HepG2 (cell line): Measurements from ENCODE around the gene CD300LF. TPM values are rescaled to one million over a fixed set of nuclear protein-coding genes. Genes with fewer than 3 reads are reported as not detected.

ENCODE experiments used
- BRF2 ChIP-seq: sonication (generic); formaldehyde crosslinking; IDR thresholded peaks from 2 replicates; pipeline ENCODE4 v1.8.1; 2022; ENCODE audit warnings: mild to moderate bottlenecking, missing genetic modification reagents
- FOXA1 ChIP-seq, 2 experiments: fragments of 450-650 bp in 1 of 2; sonication (generic) in 1 of 2; formaldehyde crosslinking in 1 of 2; IDR thresholded peaks; 2 replicates each; pipeline versions ENCODE4 v1.4.0 to v1.6.1; 2016 to 2020; ENCODE audit warnings: missing genetic modification reagents in 1 of 2
- FOXC1 ChIP-seq: sonication (generic); formaldehyde crosslinking; IDR thresholded peaks from 2 replicates; pipeline ENCODE4 v1.8.0; 2022; ENCODE audit warnings: mild to moderate bottlenecking, missing genetic modification reagents, borderline replicate concordance
- LCORL ChIP-seq, 2 experiments: fragments of 450-650 bp in 1 of 2; sonication (generic) in 1 of 2; formaldehyde crosslinking in 1 of 2; IDR thresholded peaks; 2 replicates each; pipeline versions ENCODE4 v1.5.0 to v1.6.1; 2017 to 2020; ENCODE audit warnings: antibody characterized with exemption in 1 of 2, missing genetic modification reagents in 1 of 2
- NAIF1 ChIP-seq: sonication (generic); formaldehyde crosslinking; IDR thresholded peaks from 2 replicates; pipeline ENCODE4 v1.5.0; 2020; ENCODE audit warnings: mild to moderate bottlenecking, missing genetic modification reagents, borderline replicate concordance
- PITX1 ChIP-seq: sonication (generic); formaldehyde crosslinking; IDR thresholded peaks from 2 replicates; pipeline ENCODE4 v1.5.1; 2020; ENCODE audit warnings: mild to moderate bottlenecking, missing genetic modification reagents
- SRF ChIP-seq: IDR thresholded peaks from 2 replicates; pipeline ENCODE4 v1.6.1; 2011; ENCODE audit warnings: mild to moderate bottlenecking, low read depth, low read length, moderate library complexity
- YY1 ChIP-seq: IDR thresholded peaks from 2 replicates; pipeline ENCODE4 v1.6.1; 2011; ENCODE audit warnings: low read length, low read depth, moderate library complexity, mild to moderate bottlenecking; ENCODE audit not compliant: insufficient read depth, insufficient replicate concordance
- ZBTB3 ChIP-seq: sonication (generic); formaldehyde crosslinking; IDR thresholded peaks from 2 replicates; pipeline ENCODE4 v1.4.0; 2020; ENCODE audit warnings: low read depth, mild to moderate bottlenecking, moderate library complexity, missing genetic modification reagents, borderline replicate concordance
- ZFX ChIP-seq: sonication (generic); formaldehyde crosslinking; IDR thresholded peaks from 2 replicates; pipeline ENCODE4 v1.4.0; 2020; ENCODE audit warnings: mild to moderate bottlenecking, low read depth, missing genetic modification reagents, moderate library complexity
- ZNF143 ChIP-seq: sonication (generic); formaldehyde crosslinking; IDR thresholded peaks from 2 replicates; pipeline ENCODE4 v1.4.0; 2020; ENCODE audit warnings: missing genetic modification reagents
- ZNF3 ChIP-seq: IDR thresholded peaks from 2 replicates; pipeline ENCODE4 v1.7.0; 2017; ENCODE audit warnings: inconsistent platforms
- ZNF333 ChIP-seq: sonication (generic); formaldehyde crosslinking; IDR thresholded peaks from 2 replicates; pipeline ENCODE4 v1.4.0; 2020; ENCODE audit warnings: mild to moderate bottlenecking, missing genetic modification reagents, borderline replicate concordance
- ZNF501 ChIP-seq: sonication (generic); formaldehyde crosslinking; IDR thresholded peaks from 2 replicates; pipeline ENCODE4 v1.5.1; 2020; ENCODE audit warnings: mild to moderate bottlenecking, moderate library complexity, missing genetic modification reagents
- ZNF619 ChIP-seq: sonication (generic); formaldehyde crosslinking; IDR thresholded peaks from 2 replicates; pipeline ENCODE4 v1.4.0; 2020; ENCODE audit warnings: mild to moderate bottlenecking, missing genetic modification reagents
- ZNF768 ChIP-seq: sonication (generic); formaldehyde crosslinking; IDR thresholded peaks from 2 replicates; pipeline ENCODE4 v1.4.0; 2020; ENCODE audit warnings: missing genetic modification reagents
- polyA plus RNA-seq, 8 experiments: library from polyadenylated mRNA; depleted of rRNA in 3 of 8; stranded (reverse) in 7 of 8; unstranded in 1 of 8; fragments of >200 nt; fragmentation: Illumina TruSeq in 4 of 8; extraction: Trizol in 4 of 8; gene quantifications; 2 replicates each; pipeline versions ENCODE4 v1.2.1 to v1.2.3, GENCODE V29; 2011 to 2016; ENCODE audit warnings: low read depth in 4 of 8, missing spikeins in 1 of 8, mixed read lengths in 1 of 8; ENCODE audit not compliant: insufficient read depth in 1 of 8
- total RNA-seq, 5 experiments: library from RNA; depleted of rRNA; stranded (reverse); fragments of >200 nt; fragmentation: Illumina TruSeq; extraction: Trizol; gene quantifications; 2 replicates each; pipeline ENCODE4 v1.2.3, GENCODE V29; 2016; ENCODE audit warnings: low read depth in 1 of 5
- TF ChIP-seq, protein P1 (sequence below): sonication (generic); formaldehyde crosslinking; IDR thresholded peaks from 2 replicates; pipeline ENCODE4 v1.4.0; 2020; ENCODE audit warnings: missing genetic modification reagents
- TF ChIP-seq, protein P2 (sequence below): sonication (generic); formaldehyde crosslinking; IDR thresholded peaks from 2 replicates; pipeline ENCODE4 v1.4.0; 2020; ENCODE audit warnings: missing genetic modification reagents
- TF ChIP-seq, protein P3 (sequence below): sonication (generic); formaldehyde crosslinking; conservative IDR thresholded peaks from 2 replicates; pipeline ENCODE4 v1.4.0; 2020; ENCODE audit warnings: mild to moderate bottlenecking, missing genetic modification reagents, moderate library complexity
- TF ChIP-seq, protein P4 (sequence below): sonication (generic); formaldehyde crosslinking; IDR thresholded peaks from 2 replicates; pipeline ENCODE4 v1.5.0; 2020; ENCODE audit warnings: mild to moderate bottlenecking, missing genetic modification reagents

Gene CD300LF
- total and polyA plus RNA-seq, 2 of the 13 experiments (the other 11 are each of a cell fraction or from before 2014, with no cell fraction given): not detected

- TF ChIP-seq, protein P1, sequence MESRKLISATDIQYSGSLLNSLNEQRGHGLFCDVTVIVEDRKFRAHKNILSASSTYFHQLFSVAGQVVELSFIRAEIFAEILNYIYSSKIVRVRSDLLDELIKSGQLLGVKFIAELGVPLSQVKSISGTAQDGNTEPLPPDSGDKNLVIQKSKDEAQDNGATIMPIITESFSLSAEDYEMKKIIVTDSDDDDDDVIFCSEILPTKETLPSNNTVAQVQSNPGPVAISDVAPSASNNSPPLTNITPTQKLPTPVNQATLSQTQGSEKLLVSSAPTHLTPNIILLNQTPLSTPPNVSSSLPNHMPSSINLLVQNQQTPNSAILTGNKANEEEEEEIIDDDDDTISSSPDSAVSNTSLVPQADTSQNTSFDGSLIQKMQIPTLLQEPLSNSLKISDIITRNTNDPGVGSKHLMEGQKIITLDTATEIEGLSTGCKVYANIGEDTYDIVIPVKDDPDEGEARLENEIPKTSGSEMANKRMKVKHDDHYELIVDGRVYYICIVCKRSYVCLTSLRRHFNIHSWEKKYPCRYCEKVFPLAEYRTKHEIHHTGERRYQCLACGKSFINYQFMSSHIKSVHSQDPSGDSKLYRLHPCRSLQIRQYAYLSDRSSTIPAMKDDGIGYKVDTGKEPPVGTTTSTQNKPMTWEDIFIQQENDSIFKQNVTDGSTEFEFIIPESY: no peak
- TF ChIP-seq SRF (no peak), YY1 (no peak), NAIF1 (CRISPR knock-in tag) (no peak), ZNF143 (CRISPR knock-in tag) (no peak), FOXA1 (IDR thresholded peaks at IDR 0.05) (no peak), FOXA1 (CRISPR knock-in tag; IDR thresholded peaks at IDR 0.05) (no peak), FOXC1 (CRISPR knock-in tag) (0 out of 2 replicates have a peak, but pooled peaks have one; percentile 17), PITX1 (CRISPR knock-in tag) (no peak), ZBTB3 (CRISPR knock-in tag) (0 out of 2 replicates have a peak, but pooled peaks have one; percentile 9), ZNF501 (CRISPR knock-in tag) (0 out of 2 replicates have a peak, but pooled peaks have one; percentile 15), ZNF768 (CRISPR knock-in tag) (no peak), LCORL (IDR thresholded peaks at IDR 0.05) (no peak), LCORL (CRISPR knock-in tag; IDR thresholded peaks at IDR 0.05) (0 out of 2 replicates have a peak, but pooled peaks have one; percentile 59), ZNF619 (CRISPR knock-in tag) (no peak), ZNF333 (no peak), BRF2 (CRISPR knock-in tag) (no peak), ZNF3 (CRISPR knock-in tag) (0 out of 2 replicates have a peak, but pooled peaks have one; percentile 3), ZFX (CRISPR knock-in tag) (no peak)
- TF ChIP-seq, protein P2, sequence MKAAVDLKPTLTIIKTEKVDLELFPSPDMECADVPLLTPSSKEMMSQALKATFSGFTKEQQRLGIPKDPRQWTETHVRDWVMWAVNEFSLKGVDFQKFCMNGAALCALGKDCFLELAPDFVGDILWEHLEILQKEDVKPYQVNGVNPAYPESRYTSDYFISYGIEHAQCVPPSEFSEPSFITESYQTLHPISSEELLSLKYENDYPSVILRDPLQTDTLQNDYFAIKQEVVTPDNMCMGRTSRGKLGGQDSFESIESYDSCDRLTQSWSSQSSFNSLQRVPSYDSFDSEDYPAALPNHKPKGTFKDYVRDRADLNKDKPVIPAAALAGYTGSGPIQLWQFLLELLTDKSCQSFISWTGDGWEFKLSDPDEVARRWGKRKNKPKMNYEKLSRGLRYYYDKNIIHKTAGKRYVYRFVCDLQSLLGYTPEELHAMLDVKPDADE (CRISPR knock-in tag): no peak
- TF ChIP-seq, protein P3, sequence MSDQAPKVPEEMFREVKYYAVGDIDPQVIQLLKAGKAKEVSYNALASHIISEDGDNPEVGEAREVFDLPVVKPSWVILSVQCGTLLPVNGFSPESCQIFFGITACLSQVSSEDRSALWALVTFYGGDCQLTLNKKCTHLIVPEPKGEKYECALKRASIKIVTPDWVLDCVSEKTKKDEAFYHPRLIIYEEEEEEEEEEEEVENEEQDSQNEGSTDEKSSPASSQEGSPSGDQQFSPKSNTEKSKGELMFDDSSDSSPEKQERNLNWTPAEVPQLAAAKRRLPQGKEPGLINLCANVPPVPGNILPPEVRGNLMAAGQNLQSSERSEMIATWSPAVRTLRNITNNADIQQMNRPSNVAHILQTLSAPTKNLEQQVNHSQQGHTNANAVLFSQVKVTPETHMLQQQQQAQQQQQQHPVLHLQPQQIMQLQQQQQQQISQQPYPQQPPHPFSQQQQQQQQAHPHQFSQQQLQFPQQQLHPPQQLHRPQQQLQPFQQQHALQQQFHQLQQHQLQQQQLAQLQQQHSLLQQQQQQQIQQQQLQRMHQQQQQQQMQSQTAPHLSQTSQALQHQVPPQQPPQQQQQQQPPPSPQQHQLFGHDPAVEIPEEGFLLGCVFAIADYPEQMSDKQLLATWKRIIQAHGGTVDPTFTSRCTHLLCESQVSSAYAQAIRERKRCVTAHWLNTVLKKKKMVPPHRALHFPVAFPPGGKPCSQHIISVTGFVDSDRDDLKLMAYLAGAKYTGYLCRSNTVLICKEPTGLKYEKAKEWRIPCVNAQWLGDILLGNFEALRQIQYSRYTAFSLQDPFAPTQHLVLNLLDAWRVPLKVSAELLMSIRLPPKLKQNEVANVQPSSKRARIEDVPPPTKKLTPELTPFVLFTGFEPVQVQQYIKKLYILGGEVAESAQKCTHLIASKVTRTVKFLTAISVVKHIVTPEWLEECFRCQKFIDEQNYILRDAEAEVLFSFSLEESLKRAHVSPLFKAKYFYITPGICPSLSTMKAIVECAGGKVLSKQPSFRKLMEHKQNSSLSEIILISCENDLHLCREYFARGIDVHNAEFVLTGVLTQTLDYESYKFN (CRISPR knock-in tag): no peak
- TF ChIP-seq, protein P4, sequence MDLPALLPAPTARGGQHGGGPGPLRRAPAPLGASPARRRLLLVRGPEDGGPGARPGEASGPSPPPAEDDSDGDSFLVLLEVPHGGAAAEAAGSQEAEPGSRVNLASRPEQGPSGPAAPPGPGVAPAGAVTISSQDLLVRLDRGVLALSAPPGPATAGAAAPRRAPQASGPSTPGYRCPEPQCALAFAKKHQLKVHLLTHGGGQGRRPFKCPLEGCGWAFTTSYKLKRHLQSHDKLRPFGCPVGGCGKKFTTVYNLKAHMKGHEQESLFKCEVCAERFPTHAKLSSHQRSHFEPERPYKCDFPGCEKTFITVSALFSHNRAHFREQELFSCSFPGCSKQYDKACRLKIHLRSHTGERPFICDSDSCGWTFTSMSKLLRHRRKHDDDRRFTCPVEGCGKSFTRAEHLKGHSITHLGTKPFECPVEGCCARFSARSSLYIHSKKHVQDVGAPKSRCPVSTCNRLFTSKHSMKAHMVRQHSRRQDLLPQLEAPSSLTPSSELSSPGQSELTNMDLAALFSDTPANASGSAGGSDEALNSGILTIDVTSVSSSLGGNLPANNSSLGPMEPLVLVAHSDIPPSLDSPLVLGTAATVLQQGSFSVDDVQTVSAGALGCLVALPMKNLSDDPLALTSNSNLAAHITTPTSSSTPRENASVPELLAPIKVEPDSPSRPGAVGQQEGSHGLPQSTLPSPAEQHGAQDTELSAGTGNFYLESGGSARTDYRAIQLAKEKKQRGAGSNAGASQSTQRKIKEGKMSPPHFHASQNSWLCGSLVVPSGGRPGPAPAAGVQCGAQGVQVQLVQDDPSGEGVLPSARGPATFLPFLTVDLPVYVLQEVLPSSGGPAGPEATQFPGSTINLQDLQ (CRISPR knock-in tag): no peak
Observed at GRCh38 chr17:74748279-74748528, 35.5 kb upstream of the CD300LF start (continued).
